Activated T-cell treated with anti-CD3 and anti-CD28 coated beads, Interleukin-2, amount 50 U/mL, for 72 hours (primary cell): ENCODE results near the gene AAK1. TPM values are rescaled to one million over a fixed set of nuclear protein-coding genes. Genes with fewer than 3 reads are reported as not detected.
A peak's percentile ranks its signal among the peaks of the same experiment; 100 is the strongest.
"Not testable (repeated sequence)": the region's sequence is repeated elsewhere in the genome, so short reads cannot be mapped to it uniquely, and the experiment has no call there.

Experiments
- ATAC-seq, 2 donors: fragments of 150-1000 bp; cut with Tn5 transposase; replicated peaks in 1 of 2; 2 replicates each; pipeline ENCODE4 v1.10.0; 2021; ENCODE audit warnings: moderate library complexity in 2 of 2, mild to moderate bottlenecking in 1 of 2
- DNase-seq, 2 donors: peaks; one replicate each; pipeline ENCODE4 v3.0.0; 2021 to 2022; ENCODE audit warnings: mixed read lengths in 1 of 2
- H3K27ac Mint-ChIP-seq: one replicate; pipeline ENCODE4 v1.8.0; 2022; ENCODE audit warnings: mild to moderate bottlenecking, moderate library complexity, mixed read lengths
- H3K27me3 Mint-ChIP-seq: one replicate; pipeline ENCODE4 v1.8.0; 2022; ENCODE audit warnings: low read depth, mixed read lengths
- H3K36me3 Mint-ChIP-seq, 2 donors: one replicate each; pipeline ENCODE4 v1.8.0; 2022; ENCODE audit warnings: mixed read lengths in 2 of 2, mild to moderate bottlenecking in 1 of 2; ENCODE audit not compliant: insufficient read depth in 2 of 2
- H3K4me1 Mint-ChIP-seq: one replicate; pipeline ENCODE4 v1.8.0; 2022; ENCODE audit warnings: low read depth, mixed read lengths
- H3K4me3 Mint-ChIP-seq, 2 donors: one replicate each; pipeline ENCODE4 v1.8.0; 2022; ENCODE audit warnings: mild to moderate bottlenecking in 2 of 2, mixed read lengths in 2 of 2, moderate library complexity in 2 of 2
- H3K9me3 Mint-ChIP-seq, 2 donors: one replicate each; pipeline ENCODE4 v1.8.0; 2022; ENCODE audit warnings: mixed read lengths in 2 of 2
- total RNA-seq, 2 donors: library from RNA; stranded (reverse); gene quantifications; one replicate each; pipeline ENCODE4 v1.2.3, GENCODE V29; 2022

AAK1 gene
- total RNA-seq, 2 donors from 2014 or later, result 134 to 137 TPM

DNA sequence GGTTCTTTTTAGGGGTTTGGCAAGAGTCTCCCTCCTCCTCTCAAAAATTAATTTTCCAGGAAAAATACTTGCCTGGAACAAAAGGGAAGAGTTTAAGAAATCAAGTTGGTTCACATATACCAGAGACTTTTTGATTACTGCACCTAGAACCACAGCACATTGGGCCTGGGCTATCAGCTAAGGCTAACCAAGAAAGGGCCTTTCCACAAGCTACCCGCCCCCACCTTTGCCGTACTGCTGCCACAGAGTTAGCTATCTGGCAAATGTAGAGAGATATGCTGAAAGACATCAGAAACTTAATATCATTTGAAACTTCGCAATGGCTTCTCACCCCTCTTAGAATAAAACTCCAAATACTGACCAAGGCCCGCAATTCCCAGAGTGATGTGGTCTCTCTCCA is 76.9 kb downstream of the AAK1 start:
- DNase-seq, result no peak

GRCh38 chr2:69565431-69565839 is 78.1 kb downstream of the AAK1 start:
- Mint-ChIP-seq H3K4me1 (peaks cover 90% of the 10 kb centered on the region), H3K4me3 (peak overlapping the region in 1 of 2 donors; percentile 13), H3K36me3 (no peaks in the 10 kb centered on the region), H3K27ac (peak overlapping the region; percentile 11), H3K9me3 (no peaks in the 10 kb centered on the region), H3K27me3 (no peaks in the 10 kb centered on the region)
- ATAC-seq, result peak; percentile 73 to 82
- DNase-seq, result peak; percentile 76 to 82

More for the DNA sequence above, 76.9 kb downstream of the AAK1 start:
- no peaks in the 10 kb centered on the region for H3K9me3 Mint-ChIP-seq
- no peaks in the 10 kb centered on the region for H3K36me3 Mint-ChIP-seq
- peak overlapping the region in 1 of 2 donors; percentile 3 for H3K4me3 Mint-ChIP-seq
- peak; percentile 39 for ATAC-seq
- no peak overlapping the region for H3K27ac Mint-ChIP-seq
- H3K4me1 Mint-ChIP-seq, result peaks cover 97% of the 10 kb centered on the region
- no peaks in the 10 kb centered on the region for H3K27me3 Mint-ChIP-seq

GRCh38 chr2:69564604-69565003 is 78.9 kb downstream of the AAK1 start:
- Mint-ChIP-seq H3K27ac (peak overlapping the region; percentile 76), H3K4me3 (peak overlapping the region in 1 of 2 donors; percentile 17), H3K9me3 (no peaks in the 10 kb centered on the region), H3K27me3 (no peaks in the 10 kb centered on the region), H3K4me1 (peaks cover 91% of the 10 kb centered on the region), H3K36me3 (no peaks in the 10 kb centered on the region)
- DNase-seq, result no peak
- no peak for ATAC-seq

- H3K27ac Mint-ChIP-seq, result no peak overlapping the region
- no peaks in the 10 kb centered on the region for H3K9me3 Mint-ChIP-seq
- H3K27me3 Mint-ChIP-seq, result no peaks in the 10 kb centered on the region
- no peak overlapping the region for H3K4me3 Mint-ChIP-seq
- DNase-seq, result no peak
- no peaks in the 10 kb centered on the region for H3K36me3 Mint-ChIP-seq
- no peak for ATAC-seq
- peaks cover 80% of the 10 kb centered on the region for H3K4me1 Mint-ChIP-seq
Observed at GRCh38 chr2:69563021-69563420, 80.5 kb downstream of the AAK1 start.

DNA sequence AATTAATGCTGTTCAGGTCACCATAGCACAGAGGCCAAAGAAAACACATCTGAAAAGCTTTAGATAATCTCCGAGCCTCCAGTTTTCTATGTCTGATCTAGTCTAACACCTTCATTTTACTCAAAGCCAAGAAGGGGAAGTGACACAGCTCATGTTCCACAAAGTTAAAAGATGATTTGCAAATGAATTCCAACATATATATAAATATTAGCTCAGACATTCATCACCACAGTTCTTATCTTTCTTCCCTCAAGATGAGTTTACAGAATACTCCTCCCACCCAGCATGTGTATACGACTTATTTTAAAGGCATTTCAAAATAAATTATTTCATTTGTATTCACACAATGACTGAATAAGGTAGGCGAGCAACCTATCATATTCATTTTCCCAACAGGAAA is 82.4 kb downstream of the AAK1 start:
- H3K4me3 Mint-ChIP-seq, result no peak overlapping the region
- H3K36me3 Mint-ChIP-seq, result no peaks in the 10 kb centered on the region
- DNase-seq, result no peak
- H3K27me3 Mint-ChIP-seq, result no peaks in the 10 kb centered on the region
- H3K9me3 Mint-ChIP-seq, result no peaks in the 10 kb centered on the region
- peaks cover 77% of the 10 kb centered on the region for H3K4me1 Mint-ChIP-seq
- no peak for ATAC-seq
- no peak overlapping the region for H3K27ac Mint-ChIP-seq

DNA sequence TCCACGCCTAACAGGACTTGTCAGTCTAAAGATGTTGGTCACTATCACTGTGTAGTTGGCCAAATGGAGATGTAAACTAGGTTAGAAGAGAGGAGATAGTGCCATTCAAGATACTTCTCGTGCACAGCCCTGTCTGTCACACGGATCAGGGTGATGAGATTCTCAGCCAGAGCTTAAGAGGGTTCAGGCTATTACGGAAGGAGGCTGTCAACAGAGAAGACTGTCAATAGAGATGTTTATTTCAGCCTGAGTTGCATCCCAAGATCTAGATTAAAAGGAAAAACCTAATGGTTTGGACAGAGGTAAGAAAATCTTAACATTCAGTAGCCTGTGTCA is 83.4 kb downstream of the AAK1 start:
- ATAC-seq (peak; percentile 30 to 36), DNase-seq (no peak)
- Mint-ChIP-seq H3K9me3 (no peaks in the 10 kb centered on the region), H3K27me3 (no peaks in the 10 kb centered on the region), H3K4me1 (peaks cover 77% of the 10 kb centered on the region), H3K4me3 (peak overlapping the region; percentile 12 to 44), H3K27ac (peak overlapping the region; percentile 58), H3K36me3 (no peaks in the 10 kb centered on the region)

GRCh38 chr2:69559442-69560146 is 83.9 kb downstream of the AAK1 start:
- Mint-ChIP-seq H3K4me3 (peak overlapping the region; percentile 12 to 44), H3K9me3 (no peaks in the 10 kb centered on the region), H3K27ac (peak overlapping the region; percentile 58), H3K4me1 (peaks cover 77% of the 10 kb centered on the region), H3K27me3 (no peaks in the 10 kb centered on the region), H3K36me3 (peaks cover 2 to 4% of the 10 kb centered on the region in 2 donors)
- ATAC-seq, result peak; percentile 79 to 84
- DNase-seq, result peak; percentile 16

DNA sequence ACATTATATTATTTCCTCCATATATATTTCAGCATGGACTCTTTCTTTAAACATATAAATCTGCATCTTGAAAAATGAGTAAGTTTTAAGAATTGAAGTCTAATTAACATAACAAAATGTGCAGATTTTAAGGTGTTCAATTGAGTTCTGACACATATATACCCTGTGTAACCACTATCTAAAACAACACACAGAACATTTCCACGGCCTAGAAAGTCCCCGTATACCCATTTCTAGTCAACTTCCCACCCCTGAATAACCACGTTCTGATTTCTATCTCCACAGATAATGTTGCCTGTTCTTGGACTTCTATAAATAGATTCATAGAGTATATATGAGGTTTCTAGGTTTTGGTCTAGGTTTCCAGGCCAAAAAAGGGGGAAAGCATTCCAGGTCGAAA is 87.5 kb downstream of the AAK1 start:
- ATAC-seq, result peak; percentile 45 to 49
- peak overlapping the region in 1 of 2 donors; percentile 68 for H3K4me3 Mint-ChIP-seq
- no peak for DNase-seq
- peaks cover 66% of the 10 kb centered on the region for H3K4me1 Mint-ChIP-seq
- H3K36me3 Mint-ChIP-seq, result peaks cover 2 to 14% of the 10 kb centered on the region in 2 donors
- H3K9me3 Mint-ChIP-seq, result no peaks in the 10 kb centered on the region
- no peaks in the 10 kb centered on the region for H3K27me3 Mint-ChIP-seq
- peak overlapping the region; percentile 95 for H3K27ac Mint-ChIP-seq

- Mint-ChIP-seq H3K4me3 (peak overlapping the region; percentile 5 to 31), H3K27me3 (no peaks in the 10 kb centered on the region), H3K27ac (peak overlapping the region; percentile 17), H3K4me1 (peaks cover 61% of the 10 kb centered on the region), H3K36me3 (peaks cover 2 to 18% of the 10 kb centered on the region in 2 donors), H3K9me3 (no peaks in the 10 kb centered on the region)
- ATAC-seq (no peak), DNase-seq (no peak)
Observed at GRCh38 chr2:69554981-69555380, 88.6 kb downstream of the AAK1 start.

DNA sequence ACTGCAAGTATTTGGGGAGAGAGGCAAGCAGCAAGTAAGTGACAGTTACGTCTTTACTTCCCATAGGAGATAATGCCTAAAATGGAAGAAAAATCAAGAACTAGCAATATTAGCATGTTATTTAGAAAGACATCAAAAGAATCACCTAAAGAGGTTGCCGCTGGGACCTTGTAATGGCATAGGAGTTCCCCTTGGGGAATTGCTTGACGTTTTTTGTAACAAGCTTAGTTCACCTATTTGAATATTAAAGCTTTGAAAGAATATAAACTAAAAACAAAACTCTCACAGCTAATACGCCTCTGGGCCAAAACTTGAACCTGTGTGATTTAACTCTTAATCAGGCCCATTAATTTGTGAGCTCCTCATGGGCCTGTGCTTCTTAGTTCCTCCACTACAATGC is 89.0 kb downstream of the AAK1 start:
- peak overlapping the region; percentile 17 for H3K27ac Mint-ChIP-seq
- peaks cover 2 to 18% of the 10 kb centered on the region in 2 donors for H3K36me3 Mint-ChIP-seq
- H3K4me3 Mint-ChIP-seq, result peak overlapping the region; percentile 5 to 31

DNA sequence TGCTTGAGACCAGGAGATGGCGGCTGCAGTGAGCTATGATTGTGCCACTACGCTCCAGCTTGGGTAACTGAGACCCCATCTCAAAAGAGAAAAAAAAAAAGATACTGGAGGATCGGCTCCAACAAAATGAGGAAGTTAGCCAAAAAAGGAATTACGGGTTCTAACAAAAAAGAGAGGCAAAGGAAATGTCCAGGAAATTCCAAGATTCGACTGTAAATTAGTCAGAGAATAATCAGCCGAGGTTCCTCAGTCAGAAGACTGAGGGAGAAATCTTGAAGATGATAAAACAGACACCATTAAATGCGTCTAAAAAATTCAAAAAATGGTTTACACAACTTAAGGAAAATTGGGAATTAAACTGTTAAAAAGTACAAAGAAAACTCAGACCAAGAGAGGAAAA is 89.5 kb downstream of the AAK1 start:
- peaks cover 61% of the 10 kb centered on the region for H3K4me1 Mint-ChIP-seq
- H3K27ac Mint-ChIP-seq, result no peak overlapping the region
- H3K4me3 Mint-ChIP-seq, result peak overlapping the region in 1 of 2 donors; percentile 25
- DNase-seq (no peak), ATAC-seq (no peak)
- H3K9me3 Mint-ChIP-seq, result no peaks in the 10 kb centered on the region
- no peaks in the 10 kb centered on the region for H3K27me3 Mint-ChIP-seq
- H3K36me3 Mint-ChIP-seq, result peaks cover 2 to 18% of the 10 kb centered on the region in 2 donors

More for the DNA sequence above, 89.0 kb downstream of the AAK1 start:
- H3K4me1 Mint-ChIP-seq, result peaks cover 60% of the 10 kb centered on the region
- no peaks in the 10 kb centered on the region for H3K9me3 Mint-ChIP-seq
- DNase-seq (no peak), ATAC-seq (no peak)
- H3K27me3 Mint-ChIP-seq, result no peaks in the 10 kb centered on the region

DNA sequence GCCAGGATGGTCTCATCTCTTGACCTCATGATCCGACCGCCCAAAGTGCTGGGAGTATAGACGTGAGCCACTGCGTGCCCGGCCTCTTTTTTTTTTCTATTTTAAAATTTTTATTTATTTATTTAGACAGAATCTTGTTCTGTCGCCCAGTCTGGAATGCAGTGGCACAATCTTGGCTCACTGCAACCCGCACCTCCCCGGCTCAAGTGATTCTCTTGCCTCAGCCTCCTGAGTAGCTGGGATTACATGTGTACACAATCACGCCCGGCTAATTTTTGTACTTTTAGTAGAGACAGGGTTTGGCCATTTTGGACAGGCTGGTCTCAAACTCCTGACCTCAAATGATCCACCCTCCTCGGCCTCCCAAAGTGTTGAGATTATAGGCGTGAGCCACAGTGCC is 93.0 kb downstream of the AAK1 start:
- not testable (repeated sequence) for H3K9me3 Mint-ChIP-seq, H3K27me3 Mint-ChIP-seq, ATAC-seq, H3K27ac Mint-ChIP-seq, DNase-seq, H3K4me3 Mint-ChIP-seq
- Mint-ChIP-seq H3K36me3 (peaks cover 11 to 43% of the 10 kb centered on the region in 2 donors), H3K4me1 (peaks cover 60% of the 10 kb centered on the region)

DNA sequence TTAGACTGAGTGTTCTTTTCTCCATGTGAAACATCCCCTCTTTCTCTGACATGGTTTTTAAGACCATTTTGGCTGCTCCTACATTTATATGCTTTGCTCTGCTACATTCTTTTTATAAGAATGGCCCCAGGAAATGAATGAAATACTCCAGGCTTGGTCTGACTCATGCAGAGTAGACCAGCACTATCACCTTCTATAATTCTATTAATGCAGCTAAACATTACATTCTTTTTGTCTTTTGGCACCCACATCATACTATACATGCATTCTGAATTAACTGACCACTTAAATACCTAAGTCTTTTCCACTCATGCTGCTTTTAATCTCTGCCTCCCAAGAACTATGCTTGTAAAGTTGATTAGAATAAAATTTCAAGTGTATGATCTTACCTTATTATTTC is 94.1 kb downstream of the AAK1 start:
- H3K9me3 Mint-ChIP-seq, result peaks cover 0 to 4% of the 10 kb centered on the region in 2 donors
- no peak for ATAC-seq
- H3K4me3 Mint-ChIP-seq, result no peak overlapping the region
- H3K4me1 Mint-ChIP-seq, result peaks cover 51% of the 10 kb centered on the region
- peak overlapping the region; percentile 68 for H3K27ac Mint-ChIP-seq
- H3K27me3 Mint-ChIP-seq, result no peaks in the 10 kb centered on the region
- no peak for DNase-seq
- peaks cover 9 to 41% of the 10 kb centered on the region in 2 donors for H3K36me3 Mint-ChIP-seq
